Cardiac muscle cell (in vitro differentiated cells and primary cell): Measurements from ENCODE around the gene GABRG3. TPM values are rescaled to one million over a fixed set of nuclear protein-coding genes. Genes with fewer than 3 reads are reported as not detected.
A peak's percentile ranks its signal among the peaks of the same experiment; 100 is the strongest.

ENCODE experiments used
- DNase-seq, 2 donors: peaks; one replicate each; pipeline versions ENCODE4 v3.0.0 to v3.0.0-alpha.2; 2010 to 2017; ENCODE audit warnings: low read depth in 1 of 2, low spot score in 1 of 2
- H3K27ac ChIP-seq: fragments of 200-600 bp; sonication (generic); 2 replicates; pipeline ENCODE4 v1.5.1; 2016
- H3K27me3 ChIP-seq: fragments of 200-600 bp; sonication (generic); 2 replicates; pipeline ENCODE4 v1.6.0; 2016; ENCODE audit warnings: control low read depth
- H3K36me3 ChIP-seq: fragments of 200-600 bp; sonication (generic); 2 replicates; pipeline ENCODE4 v1.5.1; 2016; ENCODE audit warnings: control low read depth
- H3K4me1 ChIP-seq: fragments of 200-600 bp; sonication (generic); 2 replicates; pipeline ENCODE4 v1.8.1; 2017; ENCODE audit warnings: low read depth, mild to moderate bottlenecking, mixed run types
- H3K4me3 ChIP-seq: fragments of 200-600 bp; sonication (generic); 2 replicates; pipeline ENCODE4 v1.5.1; 2016; ENCODE audit warnings: mild to moderate bottlenecking
- H3K9me3 ChIP-seq: fragments of 200-600 bp; sonication (generic); 2 replicates; pipeline ENCODE4 v1.5.1; 2017; ENCODE audit warnings: low read depth, mild to moderate bottlenecking, control low read depth
- CTCF ChIP-seq: IDR thresholded peaks from 2 replicates; pipeline ENCODE4 v1.5.1; 2012; ENCODE audit warnings: low read depth, mild to moderate bottlenecking, low read length
- polyA plus RNA-seq: library from polyadenylated mRNA; unstranded; fragments of >200 nt; fragmentation: Nextera tagmentation; extraction: Ambion mirVana; gene quantifications from 2 replicates; pipeline ENCODE4 v1.2.1, GENCODE V29; 2016
- total RNA-seq: library from RNA; depleted of rRNA; stranded (reverse); fragments of >200 nt; gene quantifications from 2 replicates; pipeline ENCODE4 v1.2.3, GENCODE V29; 2016

Gene GABRG3
- total and polyA plus RNA-seq, 2 experiments from 2014 or later = not detected

GRCh38 chr15:27119695-27120266 lies 148.8 kb downstream of the GABRG3 start:
- Histone ChIP-seq H3K36me3 (no peaks in the 10 kb centered on the region), H3K27ac (no peak overlapping the region), H3K4me1 (peaks cover under 1% of the 10 kb centered on the region), H3K27me3 (no peaks in the 10 kb centered on the region), H3K9me3 (no peaks in the 10 kb centered on the region), H3K4me3 (no peak overlapping the region)
- no peak for TF ChIP-seq CTCF
- no peak for DNase-seq

GRCh38 chr15:27121672-27122071 lies 150.7 kb downstream of the GABRG3 start:
- DNase-seq = no peak
- no peak overlapping the region for H3K27ac ChIP-seq
- no peak for TF ChIP-seq CTCF
- peaks cover 3% of the 10 kb centered on the region for H3K4me1 ChIP-seq
- H3K36me3 ChIP-seq = no peaks in the 10 kb centered on the region
- H3K9me3 ChIP-seq = no peaks in the 10 kb centered on the region
- no peaks in the 10 kb centered on the region for H3K27me3 ChIP-seq
- H3K4me3 ChIP-seq = no peak overlapping the region

DNA sequence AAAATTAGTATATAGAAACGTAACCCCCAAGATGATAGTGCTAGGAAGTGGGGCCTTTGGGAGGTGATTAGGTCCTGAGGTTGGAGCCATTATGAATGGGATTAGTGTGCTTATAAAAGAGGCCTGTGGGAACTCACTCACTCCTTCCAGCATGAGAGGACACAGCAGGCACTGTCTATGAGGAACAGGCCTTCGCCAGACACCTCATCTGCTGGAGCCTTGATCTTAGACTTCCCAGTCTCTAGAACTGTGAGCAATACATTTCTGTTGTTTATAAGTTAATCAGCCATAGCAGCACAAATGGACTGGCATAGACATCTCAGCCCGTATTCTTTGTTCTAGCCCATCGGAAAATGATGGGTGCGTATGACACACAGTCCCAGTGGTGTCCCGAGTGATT lies 152.3 kb downstream of the GABRG3 start:
- H3K4me3 ChIP-seq = no peak overlapping the region

GRCh38 chr15:27123808-27124207 lies 152.8 kb downstream of the GABRG3 start:
- Histone ChIP-seq H3K4me3 (no peak overlapping the region), H3K4me1 (peaks cover 3% of the 10 kb centered on the region), H3K27ac (no peak overlapping the region), H3K36me3 (no peaks in the 10 kb centered on the region), H3K27me3 (no peaks in the 10 kb centered on the region), H3K9me3 (no peaks in the 10 kb centered on the region)
- no peak for TF ChIP-seq CTCF
- peak in 1 of 2 donors; percentile 5 for DNase-seq

More for the DNA sequence above, 152.3 kb downstream of the GABRG3 start:
- no peak for TF ChIP-seq CTCF
- H3K27ac ChIP-seq = no peak overlapping the region
- DNase-seq = no peak
- H3K9me3 ChIP-seq = no peaks in the 10 kb centered on the region
- no peaks in the 10 kb centered on the region for H3K36me3 ChIP-seq
- H3K27me3 ChIP-seq = no peaks in the 10 kb centered on the region
- H3K4me1 ChIP-seq = peaks cover 3% of the 10 kb centered on the region

- no peak overlapping the region for H3K27ac ChIP-seq
- H3K9me3 ChIP-seq = no peaks in the 10 kb centered on the region
- TF ChIP-seq CTCF = no peak
- H3K27me3 ChIP-seq = no peaks in the 10 kb centered on the region
- no peaks in the 10 kb centered on the region for H3K36me3 ChIP-seq
- H3K4me1 ChIP-seq = peaks cover 3% of the 10 kb centered on the region
- no peak overlapping the region for H3K4me3 ChIP-seq
- DNase-seq = peak in 1 of 2 donors; percentile 4
These were observed 153.4 kb downstream of the GABRG3 start for GRCh38 chr15:27124287-27124871.
